ENCODE measurements around the gene NNT.

GRCh38 chr5:43638546-43638945 is 35.6 kb downstream of the NNT start:
- TF ChIP-seq CTCF (IDR thresholded peaks at IDR 0.05; ENCODE audit: control extremely low read depth in 1 of 3, insufficient read depth in 1 of 3, low read depth in 1 of 3, low read length in 3 of 3) (no peak), EZH2 (IDR thresholded peaks at IDR 0.05; ENCODE audit: low read depth, low read length, severe bottlenecking) (no peak), POLR2A (IDR thresholded peaks at IDR 0.05; ENCODE audit: control extremely low read depth in 1 of 2, low read depth in 2 of 2, low read length in 2 of 2) (no peak), EP300 (IDR thresholded peaks at IDR 0.05; ENCODE audit: borderline replicate concordance in 1 of 2, low read depth in 2 of 2, low read length in 2 of 2) (no peak), RFX5 (IDR thresholded peaks at IDR 0.05; ENCODE audit: borderline replicate concordance, low read depth, low read length) (no peak), BCL11A (IDR thresholded peaks at IDR 0.05; ENCODE audit: low read depth in 2 of 2, low read length in 2 of 2) (no peak)
